LNCAP (cell line): Measurements from ENCODE around the gene PRKCA.

Experiments used
- CTCF ChIP-seq: fragments of 450-650 bp; IDR thresholded peaks from 2 replicates; pipeline ENCODE4 v1.5.1; 2017; ENCODE audit warnings: mild to moderate bottlenecking

PRKCA gene

DNA sequence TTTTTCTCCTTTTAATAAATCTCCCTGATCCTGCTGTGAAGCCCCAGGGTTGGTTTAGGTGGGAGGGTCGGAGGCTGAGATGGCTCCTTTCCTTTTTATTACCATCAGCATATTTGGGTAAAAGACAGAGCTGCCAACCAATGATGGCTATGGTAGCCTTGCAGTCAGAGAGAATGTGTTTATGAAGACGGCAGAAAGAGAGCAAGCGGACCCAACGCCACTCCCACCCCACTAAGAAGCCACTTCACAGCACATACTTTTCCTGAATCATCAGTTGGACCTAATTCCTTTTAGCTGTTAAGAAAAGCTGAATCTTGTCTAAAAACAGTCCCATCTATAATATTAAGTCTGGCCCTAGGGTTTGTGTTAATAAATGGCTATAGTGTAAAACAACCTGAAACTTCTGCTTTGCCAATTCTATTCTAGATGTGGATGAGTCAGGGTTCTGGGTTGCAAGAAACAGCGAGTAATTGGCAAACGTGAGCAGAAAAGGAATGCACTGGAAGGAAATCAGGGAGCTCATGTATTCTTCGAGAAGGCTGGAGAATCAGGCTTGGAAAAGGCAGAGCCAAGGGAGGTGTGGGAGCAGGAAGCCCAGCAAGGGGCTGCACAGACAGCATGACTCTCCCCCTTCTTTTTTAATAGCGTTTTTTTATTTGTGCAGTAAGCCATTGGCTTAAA, 34.0 kb upstream of the PRKCA start:
- TF ChIP-seq CTCF: no peak

DNA sequence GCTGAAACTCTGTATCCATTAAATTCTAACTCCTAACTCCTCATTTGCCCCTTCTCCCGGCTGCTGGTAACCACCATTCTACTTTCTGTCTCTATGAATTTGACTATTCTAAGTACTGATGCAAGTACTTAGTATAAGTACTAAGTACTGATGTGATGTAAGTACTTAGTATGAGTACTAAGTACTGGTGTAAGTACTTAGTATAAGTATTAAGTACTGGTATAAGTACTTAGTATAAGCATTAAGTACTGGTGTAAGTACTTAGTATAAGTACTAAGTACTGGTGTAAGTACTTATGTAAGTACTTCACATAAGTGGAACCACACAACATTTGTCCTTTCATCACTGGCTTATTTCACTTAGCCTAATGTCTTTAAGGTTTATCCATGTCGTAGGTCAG, 32.3 kb upstream of the PRKCA start:
- TF ChIP-seq CTCF: no peak

DNA sequence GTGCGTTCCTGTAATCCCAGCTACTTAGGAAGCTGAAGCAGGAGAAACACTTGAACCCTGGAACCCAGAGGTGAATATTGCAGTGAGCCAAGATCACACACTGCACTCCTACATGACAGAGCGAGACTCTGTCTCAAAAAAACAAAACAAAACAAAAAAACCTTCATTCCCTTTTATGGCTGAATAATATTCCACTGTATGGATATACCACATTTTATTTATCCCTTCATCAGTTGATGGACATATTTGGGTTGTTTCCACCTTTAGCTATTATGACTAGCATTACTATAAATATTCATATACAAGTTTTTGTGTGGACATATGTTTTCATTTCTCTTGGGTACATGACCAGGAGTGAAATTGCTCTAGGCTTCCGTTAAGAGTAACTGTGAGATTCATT, 30.9 kb upstream of the PRKCA start:
- TF ChIP-seq CTCF: no peak

DNA sequence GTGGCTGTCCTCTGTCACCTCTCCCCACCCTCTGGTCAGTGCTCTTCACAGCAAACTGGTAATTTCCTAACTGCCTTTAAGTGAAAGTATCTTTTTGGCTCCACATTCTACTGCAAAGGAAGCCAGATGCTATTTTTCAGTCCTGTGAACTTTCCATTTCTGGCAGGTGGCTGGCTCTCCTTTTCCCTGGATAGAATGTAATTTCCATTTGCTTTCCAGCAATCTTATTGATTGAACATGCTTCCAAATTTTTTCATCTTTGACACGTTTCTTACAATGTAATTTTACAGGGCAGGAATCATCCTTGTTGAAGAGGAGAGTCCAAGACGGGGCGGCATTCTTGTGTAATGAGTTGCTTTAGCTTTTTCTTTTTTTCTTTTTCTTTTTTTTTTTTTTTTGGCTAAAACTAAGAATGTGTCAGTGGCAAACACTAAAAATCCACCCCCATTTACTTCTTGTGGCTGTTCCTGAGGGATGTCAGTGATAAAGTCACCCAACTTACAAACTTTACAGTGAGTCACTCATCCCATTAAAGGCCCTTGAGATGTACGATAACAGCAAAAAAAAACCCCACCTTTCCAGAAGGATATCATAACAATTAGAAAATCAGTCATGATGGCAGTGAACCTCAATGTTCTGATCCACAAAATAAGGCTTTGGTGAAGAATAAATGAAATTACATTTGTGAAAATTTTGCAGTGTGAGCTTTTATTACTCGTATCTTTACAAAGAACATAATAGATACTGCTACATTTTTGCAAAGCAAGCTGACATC, 29.4 kb upstream of the PRKCA start:
- no peak for TF ChIP-seq CTCF

GRCh38 chr17:66273586-66273848, 28.9 kb upstream of the PRKCA start:
- TF ChIP-seq CTCF: no peak

GRCh38 chr17:66275651-66276050, 26.8 kb upstream of the PRKCA start:
- TF ChIP-seq CTCF: no peak

- no peak for TF ChIP-seq CTCF
Observed at GRCh38 chr17:66276328-66276937, 26.0 kb upstream of the PRKCA start.
